CD4-positive, alpha-beta T cell treated with Interleukin-4 for 1 hour (primary cell): ENCODE data around the gene ZBTB20.

Experiments
- DNase-seq, 2 donors: peaks; one replicate each; pipeline ENCODE4 v3.0.0-alpha.2; 2020 to 2022

ZBTB20 gene

GRCh38 chr3:114669614-114670013 is 477.5 kb downstream of the ZBTB20 start:
- DNase-seq = no peak

GRCh38 chr3:114668099-114668498 is 479.0 kb downstream of the ZBTB20 start:
- no peak for DNase-seq

- no peak for DNase-seq
Measured at GRCh38 chr3:114666623-114667022, 480.5 kb downstream of the ZBTB20 start.

GRCh38 chr3:114664006-114664405 is 483.1 kb downstream of the ZBTB20 start:
- no peak for DNase-seq

- no peak for DNase-seq
Measured at GRCh38 chr3:114660808-114661207, 486.3 kb downstream of the ZBTB20 start.

GRCh38 chr3:114660124-114660523 is 487.0 kb downstream of the ZBTB20 start:
- DNase-seq = no peak

- no peak for DNase-seq
Measured at GRCh38 chr3:114659109-114660061, 487.7 kb downstream of the ZBTB20 start.

GRCh38 chr3:114651555-114651954 is 495.5 kb downstream of the ZBTB20 start:
- DNase-seq = no peak

GRCh38 chr3:114650808-114651207 is 496.3 kb downstream of the ZBTB20 start:
- no peak for DNase-seq

- no peak for DNase-seq
Measured at GRCh38 chr3:114649331-114649730, 497.8 kb downstream of the ZBTB20 start.

GRCh38 chr3:114646526-114646925 is 500.6 kb downstream of the ZBTB20 start:
- no peak for DNase-seq

- no peak for DNase-seq
Measured at GRCh38 chr3:114645392-114645791, 501.7 kb downstream of the ZBTB20 start.

- DNase-seq = no peak
Measured at GRCh38 chr3:114644367-114644766, 502.7 kb downstream of the ZBTB20 start.

GRCh38 chr3:114642951-114643741 is 503.9 kb downstream of the ZBTB20 start:
- no peak for DNase-seq

GRCh38 chr3:114640126-114640525 is 507.0 kb downstream of the ZBTB20 start:
- no peak for DNase-seq

GRCh38 chr3:114639171-114639570 is 507.9 kb downstream of the ZBTB20 start:
- no peak for DNase-seq

GRCh38 chr3:114635878-114636277 is 511.2 kb downstream of the ZBTB20 start:
- no peak for DNase-seq

GRCh38 chr3:114634635-114635034 is 512.5 kb downstream of the ZBTB20 start:
- DNase-seq = no peak

- DNase-seq = no peak
Measured at GRCh38 chr3:114632757-114633424, 514.2 kb downstream of the ZBTB20 start.

- DNase-seq = no peak
Measured at GRCh38 chr3:114627770-114628169, 519.3 kb downstream of the ZBTB20 start.

- DNase-seq = no peak
Measured at GRCh38 chr3:114626751-114627150, 520.3 kb downstream of the ZBTB20 start.

GRCh38 chr3:114624571-114625181 is 522.4 kb downstream of the ZBTB20 start:
- DNase-seq = no peak

- no peak for DNase-seq
Measured at GRCh38 chr3:114624047-114624445, 523.0 kb downstream of the ZBTB20 start.
